ENCODE measurements around the gene ARHGAP21.
A peak's percentile ranks its signal among the peaks of the same experiment; 100 is the strongest.
"Not testable (repeated sequence)": the region's sequence is repeated elsewhere in the genome, so short reads cannot be mapped to it uniquely, and the experiment has no call there.

Gene ARHGAP21

GRCh38 chr10:24731942-24732341 lies 8.3 kb upstream of the ARHGAP21 start:
- no peak for TF ChIP-seq ZNF274 (IDR thresholded peaks at IDR 0.05; ENCODE audit: low read depth, low read length)
- H3K4me3 ChIP-seq (ENCODE audit: low read length): no peak overlapping the region

DNA sequence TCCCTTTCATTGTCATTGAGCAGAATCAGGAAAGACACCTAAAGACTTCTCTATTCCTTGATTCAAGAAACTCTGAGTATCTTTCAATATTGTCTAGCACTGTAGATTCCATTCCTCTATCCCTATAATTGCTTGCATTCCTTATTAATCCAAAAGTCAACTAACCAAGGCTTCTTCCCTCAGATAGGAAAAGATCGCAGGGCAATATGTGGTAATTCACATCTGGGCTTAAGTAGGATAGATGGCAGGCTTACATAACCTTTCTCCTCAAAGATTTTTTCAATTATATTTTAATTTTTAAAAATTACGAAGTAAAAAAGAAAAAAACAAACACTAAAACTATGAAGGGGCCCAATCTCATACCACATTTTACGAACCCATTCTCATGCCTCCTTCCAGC lies 7.1 kb upstream of the ARHGAP21 start:
- no peak overlapping the region for H3K4me3 ChIP-seq (ENCODE audit: low read length)
- no peak for TF ChIP-seq ZNF274 (IDR thresholded peaks at IDR 0.05; ENCODE audit: low read depth, low read length)

GRCh38 chr10:24727786-24728185 lies 4.1 kb upstream of the ARHGAP21 start:
- no peak overlapping the region for H3K4me3 ChIP-seq (ENCODE audit: low read length)
- TF ChIP-seq ZNF274 (IDR thresholded peaks at IDR 0.05; ENCODE audit: low read depth, low read length): no peak

DNA sequence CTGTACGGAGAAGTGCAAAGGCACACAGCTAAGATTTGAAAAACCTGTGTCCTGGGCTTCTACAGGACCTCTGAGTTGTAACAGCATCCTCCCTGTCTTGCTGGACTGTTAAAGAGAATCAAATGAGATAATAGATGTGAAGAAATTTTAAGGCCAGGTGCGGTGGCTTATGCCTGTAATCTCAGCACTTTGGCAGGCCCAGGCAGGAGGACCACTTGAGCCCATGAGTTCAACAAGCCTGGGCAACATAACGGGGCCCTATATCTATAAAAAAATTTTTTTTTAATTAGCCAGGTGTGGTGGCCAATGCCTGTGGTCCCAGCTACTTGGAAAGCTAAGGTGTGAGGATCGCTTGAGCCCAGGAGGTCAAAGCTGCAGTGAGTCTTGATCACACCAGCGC lies 2.9 kb upstream of the ARHGAP21 start:
- no peak overlapping the region for H3K4me3 ChIP-seq (ENCODE audit: low read length)
- no peak for TF ChIP-seq ZNF274 (IDR thresholded peaks at IDR 0.05; ENCODE audit: low read depth, low read length)

- not testable (repeated sequence) for H3K4me3 ChIP-seq (ENCODE audit: low read length)
Measured at GRCh38 chr10:24726029-24726428, 2.3 kb upstream of the ARHGAP21 start.

- no peak for TF ChIP-seq ZNF274 (IDR thresholded peaks at IDR 0.05; ENCODE audit: low read depth, low read length)
- peak overlapping the region; percentile 72 for H3K4me3 ChIP-seq (ENCODE audit: low read length)
Measured at GRCh38 chr10:24724381-24725228, 918 bp upstream of the ARHGAP21 start.

DNA sequence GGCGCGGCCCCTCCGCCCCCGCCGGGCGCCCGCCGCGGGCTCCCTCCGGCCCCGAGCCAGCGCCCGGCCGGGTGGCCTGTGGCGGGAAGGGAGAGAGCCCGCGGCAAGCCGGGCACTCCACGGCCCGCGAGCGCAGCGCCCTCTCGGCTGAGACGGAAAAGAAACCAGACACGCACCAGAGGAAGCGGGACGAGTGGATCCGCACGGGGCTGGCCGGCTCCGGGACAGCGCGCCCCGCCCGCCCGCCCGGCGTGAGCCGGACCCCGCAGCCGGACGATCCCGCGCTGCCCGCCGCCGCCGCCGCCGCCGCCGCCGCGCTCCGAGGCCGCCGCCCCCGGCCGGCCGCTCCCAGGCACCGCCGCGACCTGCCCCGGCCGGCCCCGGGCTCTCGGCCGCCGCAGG lies 300 bp downstream of the ARHGAP21 start:
- peak overlapping the region; percentile 80 for H3K4me3 ChIP-seq (ENCODE audit: low read length)
- no peak for TF ChIP-seq ZNF274 (IDR thresholded peaks at IDR 0.05; ENCODE audit: low read depth, low read length)

GRCh38 chr10:24722676-24723385 lies 856 bp downstream of the ARHGAP21 start:
- TF ChIP-seq ZNF274 (IDR thresholded peaks at IDR 0.05; ENCODE audit: low read depth, low read length): no peak
- H3K4me3 ChIP-seq (ENCODE audit: low read length): peak overlapping the region; percentile 80

DNA sequence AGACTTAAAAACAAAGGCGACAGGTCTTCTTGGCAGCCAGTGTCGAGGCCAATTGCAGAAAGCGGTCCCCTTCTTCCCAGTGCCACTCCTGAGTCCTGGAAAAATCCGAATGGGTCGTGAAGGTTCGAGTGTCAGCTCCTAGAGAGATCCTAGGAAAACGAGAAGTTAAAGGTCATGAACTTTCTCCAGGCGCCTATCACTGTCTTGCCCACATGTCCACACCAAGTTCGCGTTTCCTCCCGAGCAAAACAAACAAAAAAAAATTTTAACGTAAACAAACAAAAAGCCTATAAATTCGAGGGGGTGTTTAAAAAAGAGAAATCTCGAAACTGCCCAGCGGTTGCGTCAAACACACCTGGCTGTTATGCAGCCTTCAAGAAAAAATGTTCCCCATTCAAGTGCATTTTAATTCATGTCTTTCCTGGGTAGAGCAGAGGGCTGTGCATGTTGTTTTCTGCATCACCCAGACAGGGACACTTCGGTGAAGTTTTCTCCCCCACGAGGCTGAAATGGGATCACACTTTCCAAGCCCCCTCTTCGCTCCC lies 1.5 kb downstream of the ARHGAP21 start:
- no peak for TF ChIP-seq ZNF274 (IDR thresholded peaks at IDR 0.05; ENCODE audit: low read depth, low read length)

DNA sequence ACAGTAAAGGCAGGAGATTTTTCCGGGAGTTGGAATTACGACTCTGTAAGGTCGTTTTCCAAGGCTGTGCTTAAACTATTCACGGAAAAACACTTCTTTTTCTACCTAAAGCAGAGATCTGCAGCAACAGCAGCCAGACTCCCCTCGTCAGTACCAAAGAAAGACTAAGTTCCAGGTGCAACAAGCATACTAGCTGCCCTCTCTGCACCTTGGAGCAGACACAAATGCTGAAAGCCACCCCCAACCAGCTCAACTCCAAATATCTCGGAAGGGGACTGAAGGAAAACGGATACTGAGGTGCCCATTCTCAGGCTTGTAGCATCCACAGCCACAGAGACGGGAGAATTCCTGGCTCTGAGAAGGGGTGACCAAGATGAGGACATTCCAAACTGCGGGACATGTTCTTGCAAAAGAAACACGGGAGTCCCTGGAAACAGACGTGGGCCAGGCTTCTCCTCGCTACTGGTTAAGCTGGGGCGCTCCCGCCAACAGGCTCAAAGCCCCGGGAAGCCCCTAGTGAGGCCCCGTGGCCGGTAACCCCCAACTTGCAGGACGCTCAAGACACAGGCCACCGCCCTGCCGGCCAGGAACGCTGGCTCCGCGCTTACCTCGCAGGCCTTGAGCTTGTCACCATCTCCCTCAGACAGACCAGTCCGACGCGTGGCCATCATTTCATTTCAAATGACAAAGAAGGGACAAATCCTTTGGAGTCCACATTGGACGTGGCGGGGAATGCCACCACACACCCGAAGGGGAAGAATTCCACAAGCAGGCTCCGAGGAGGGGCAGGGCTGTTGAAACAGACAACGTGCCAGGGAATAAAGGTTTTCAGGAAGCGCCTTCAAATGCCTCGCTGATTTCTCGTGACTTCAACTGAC lies 2.2 kb downstream of the ARHGAP21 start:
- peak overlapping the region; percentile 80 for H3K4me3 ChIP-seq (ENCODE audit: low read length)
- no peak for TF ChIP-seq ZNF274 (IDR thresholded peaks at IDR 0.05; ENCODE audit: low read depth, low read length)

More for the DNA sequence above, 1.5 kb downstream of the ARHGAP21 start:
- peak overlapping the region; percentile 80 for H3K4me3 ChIP-seq (ENCODE audit: low read length)

GRCh38 chr10:24720096-24720495 lies 3.6 kb downstream of the ARHGAP21 start:
- peak overlapping the region; percentile 80; the same call in 1 of the 2 replicates for H3K4me3 ChIP-seq (ENCODE audit: low read length)
- TF ChIP-seq ZNF274 (IDR thresholded peaks at IDR 0.05; ENCODE audit: low read depth, low read length): no peak

DNA sequence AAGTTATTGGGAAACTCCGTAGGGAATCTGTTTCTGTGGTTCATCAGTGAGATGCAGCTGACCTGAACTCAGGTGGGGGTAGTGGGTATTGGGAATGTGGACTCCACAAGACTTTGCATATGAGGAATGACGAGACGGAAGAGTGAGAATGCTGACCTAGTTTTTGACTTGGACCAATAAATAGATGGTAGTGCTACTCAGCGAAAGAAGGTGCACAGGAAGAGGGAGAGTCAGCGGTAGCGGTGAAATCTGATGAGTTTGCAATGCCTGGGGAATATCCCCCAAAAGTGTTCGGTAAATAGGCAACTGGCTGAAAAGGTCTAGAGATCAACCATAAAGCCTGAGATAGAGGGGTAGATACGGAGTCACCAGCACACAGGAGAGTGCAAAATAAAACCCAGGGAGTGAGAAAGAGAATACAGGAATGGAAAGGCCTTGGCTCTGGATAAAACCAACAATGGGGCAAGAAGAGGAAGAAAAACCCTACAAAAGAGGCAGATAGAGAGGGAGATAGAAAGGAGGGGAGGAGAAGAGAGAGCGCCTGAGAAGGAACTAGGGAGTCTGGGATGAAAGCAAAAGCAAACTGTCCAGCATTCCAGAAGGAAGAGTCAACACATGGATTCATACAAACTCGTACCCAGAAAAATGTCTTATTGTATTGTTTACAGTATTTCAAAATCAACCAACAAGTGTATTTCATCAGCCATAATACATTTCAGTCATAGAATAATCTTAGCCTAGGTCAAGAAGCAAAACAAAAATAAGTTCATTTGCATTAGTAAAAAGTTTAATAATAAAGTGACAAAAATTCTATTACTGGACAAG lies 5.4 kb downstream of the ARHGAP21 start:
- TF ChIP-seq ZNF274 (IDR thresholded peaks at IDR 0.05; ENCODE audit: low read depth, low read length): no peak
- H3K4me3 ChIP-seq (ENCODE audit: low read length): no peak overlapping the region

- no peak for TF ChIP-seq ZNF274 (IDR thresholded peaks at IDR 0.05; ENCODE audit: low read depth, low read length)
- no peak overlapping the region for H3K4me3 ChIP-seq (ENCODE audit: low read length)
Measured at GRCh38 chr10:24716295-24716694, 7.4 kb downstream of the ARHGAP21 start.
